HG03135 (cell line): Measurements from ENCODE around the gene MTM1.

Source experiments
- ATAC-seq: cut with Tn5 transposase; IDR thresholded peaks from one replicate; pipeline ENCODE4 v1.9.1; 2021; ENCODE audit warnings: mild to moderate bottlenecking, moderate library complexity; ENCODE audit not compliant: unreplicated experiment

MTM1 gene

DNA sequence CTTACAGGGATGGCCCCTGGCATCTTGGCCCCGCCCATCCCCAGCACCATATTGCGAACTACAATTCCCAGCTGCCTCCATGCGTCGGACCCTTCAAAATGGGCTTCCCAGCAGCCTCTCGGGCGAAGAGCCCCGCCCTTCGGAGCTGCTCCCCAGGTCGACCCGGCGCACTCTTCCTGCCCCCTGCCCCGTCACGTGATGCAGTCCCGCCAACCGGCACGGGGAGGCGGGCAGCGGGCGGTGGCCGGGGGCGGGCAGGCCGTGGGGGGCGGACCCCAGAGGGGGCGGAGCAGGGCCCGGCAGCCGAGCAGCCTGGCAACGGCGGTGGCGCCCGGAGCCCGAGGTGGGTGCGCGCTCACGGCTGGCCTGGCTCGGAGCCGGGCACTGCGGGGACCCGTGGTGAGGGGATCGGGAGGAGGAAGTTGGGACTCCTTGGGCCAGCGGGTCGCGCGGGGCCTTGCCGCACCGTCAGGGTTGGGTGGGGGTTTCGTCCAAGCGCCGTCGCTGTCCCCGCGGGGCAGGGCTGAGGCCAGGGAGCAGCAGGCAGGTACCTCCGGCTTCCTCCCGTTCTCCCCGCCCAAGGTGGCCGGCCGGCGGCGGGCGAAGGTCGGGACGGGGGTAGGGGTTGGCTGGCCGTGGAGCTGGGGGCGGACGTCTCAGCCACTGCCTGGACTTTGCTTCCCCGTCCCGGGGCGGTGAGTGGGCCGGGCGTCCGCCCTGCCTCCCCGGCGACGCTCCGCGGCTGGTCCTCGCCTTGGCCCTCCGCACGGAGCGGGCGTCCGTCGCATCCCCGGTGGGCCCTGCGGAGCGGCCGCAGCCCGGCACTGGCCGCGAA is at the start of gene MTM1:
MTM1 (plus strand) TSS at position 302 of the 835 bp plus-strand sequence. CDS start 23,994 bp downstream, outside the sequence.
- ATAC-seq: peak; percentile 94

DNA sequence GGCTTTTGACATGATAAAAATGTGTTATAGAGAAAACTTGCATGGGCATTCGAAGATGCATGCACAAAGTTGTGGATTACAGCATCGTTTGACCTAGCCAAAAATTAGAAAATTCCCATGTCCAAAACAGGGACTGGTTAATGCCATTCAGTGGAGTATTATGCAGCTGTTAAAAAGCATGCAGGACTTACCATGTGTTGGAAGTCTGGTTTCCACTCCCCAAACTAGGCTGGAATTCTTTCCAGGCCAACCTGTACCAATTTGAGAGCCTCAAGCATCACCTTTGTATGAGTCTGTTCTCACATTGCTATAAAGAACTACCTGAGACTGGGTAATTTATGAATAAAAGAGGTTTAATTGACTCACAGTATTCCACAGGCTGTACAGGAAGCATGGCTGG is 45.9 kb upstream of the MTM1 start:
- ATAC-seq: no peak

DNA sequence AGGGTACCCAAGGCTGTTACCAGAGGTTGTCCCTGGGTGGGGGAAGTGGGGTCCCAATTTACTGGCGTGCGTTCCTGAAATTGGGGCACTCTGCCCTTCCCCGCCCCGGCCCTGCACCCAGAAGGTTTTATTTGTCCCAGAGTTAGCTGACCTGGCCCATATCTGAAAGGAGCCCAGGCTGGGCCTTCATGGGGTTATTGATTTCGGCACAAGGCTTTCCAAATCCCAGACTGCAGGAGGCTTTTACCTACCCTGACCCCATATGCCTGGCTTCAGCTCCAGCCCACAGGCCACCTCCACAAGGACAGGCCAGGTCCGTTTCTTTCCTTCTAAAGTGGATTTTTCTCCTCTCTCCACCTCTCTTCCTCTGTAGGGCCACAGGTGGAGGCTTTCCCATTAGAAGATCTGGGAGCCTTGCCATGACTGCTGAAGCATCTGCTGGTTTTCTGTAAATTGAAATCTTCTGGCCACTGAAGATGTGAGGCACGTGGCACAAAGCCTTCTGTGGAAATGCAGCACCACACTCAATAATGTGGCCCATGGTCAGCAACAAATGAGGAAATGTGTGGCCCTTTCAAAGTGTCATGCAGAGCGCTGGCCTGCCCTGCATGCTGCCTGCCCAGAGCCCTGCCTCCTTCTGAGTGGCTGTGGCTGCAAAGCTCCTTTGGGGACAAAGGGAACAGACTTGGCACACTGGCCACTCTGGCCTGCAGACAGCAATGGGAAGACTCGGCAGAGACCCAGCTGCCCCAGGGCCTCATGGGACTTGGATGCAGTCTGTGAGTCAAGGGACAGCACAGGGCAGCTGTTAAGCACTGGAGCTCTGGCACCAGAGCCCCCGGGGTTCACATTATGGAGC is 43.1 kb upstream of the MTM1 start:
- no peak for ATAC-seq

DNA sequence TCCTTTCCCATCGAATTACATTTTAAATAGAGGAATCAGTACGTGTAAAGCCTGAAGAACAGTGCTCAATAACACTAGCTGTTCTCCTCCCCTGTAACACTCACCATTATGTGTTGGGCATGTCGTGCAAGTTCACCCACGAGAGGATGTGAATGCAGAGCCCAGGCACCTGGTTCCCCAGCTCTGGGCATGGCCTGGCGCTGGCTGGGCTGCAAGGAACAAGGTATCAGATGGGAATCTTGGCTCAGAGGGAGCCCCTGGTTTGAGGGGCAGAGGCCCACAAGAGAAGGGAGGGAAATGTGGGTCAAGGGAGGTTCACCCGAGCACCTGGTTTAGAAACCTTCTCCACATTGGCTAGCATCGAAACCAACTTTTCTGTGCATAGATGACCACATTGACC is 41.7 kb upstream of the MTM1 start:
- ATAC-seq: no peak

DNA sequence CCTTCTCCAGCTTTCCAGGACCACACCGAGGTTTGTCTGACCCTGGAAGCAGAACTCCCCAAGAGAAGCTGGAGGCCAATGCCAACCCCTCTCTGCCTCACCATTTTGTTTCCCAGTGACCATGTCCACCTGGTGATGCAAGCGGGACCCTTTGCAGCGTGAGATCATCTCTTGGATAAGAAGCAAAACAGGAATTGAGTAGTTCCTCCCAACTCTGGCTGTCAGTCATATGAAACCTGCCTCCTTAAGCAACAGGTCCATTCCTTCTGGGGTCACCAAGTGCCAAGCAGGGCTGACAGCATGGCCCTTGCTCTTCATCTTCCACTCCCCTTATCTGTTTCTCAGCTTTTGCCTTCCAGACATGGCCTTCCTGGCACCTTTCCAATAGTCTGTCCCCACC is 41.3 kb upstream of the MTM1 start:
- ATAC-seq: no peak

DNA sequence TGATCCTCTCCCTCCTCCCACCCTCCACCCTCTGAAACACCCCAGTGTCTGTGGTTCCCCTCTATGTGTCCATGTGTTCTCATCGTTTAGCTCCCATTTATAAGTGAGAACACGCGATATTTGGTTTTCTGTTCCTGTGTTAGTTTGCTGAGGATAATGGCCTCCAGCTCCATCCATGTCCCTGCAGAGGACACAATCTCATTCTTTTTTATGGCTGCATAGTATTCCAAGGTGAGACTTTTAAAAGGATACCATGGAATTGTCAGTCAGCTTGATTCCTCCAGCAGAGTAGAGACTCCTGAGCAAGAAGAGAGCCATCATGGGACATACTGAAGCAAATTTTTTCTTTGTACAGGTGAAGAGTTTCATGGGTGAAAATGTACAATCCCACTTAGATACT is 38.8 kb upstream of the MTM1 start:
- no peak for ATAC-seq

DNA sequence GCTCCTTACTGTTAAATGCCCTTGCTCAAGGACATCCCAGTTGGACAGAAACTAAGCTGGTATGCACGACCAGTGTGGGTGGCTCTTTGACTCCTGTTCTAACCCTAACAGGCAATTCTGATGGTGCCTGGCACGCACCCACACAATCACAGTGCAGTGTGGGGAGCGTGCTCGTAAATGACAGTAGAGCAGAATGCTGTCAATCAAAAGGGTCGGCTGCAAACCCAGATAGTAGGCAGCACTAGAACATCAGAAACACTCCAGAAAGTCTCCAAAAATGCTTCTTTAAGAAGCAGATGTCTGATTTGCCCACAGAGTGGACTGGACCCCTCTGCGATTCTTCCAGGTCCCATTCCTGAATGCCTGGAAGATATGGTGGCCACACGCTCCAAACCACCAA is 37.6 kb upstream of the MTM1 start:
- no peak for ATAC-seq

DNA sequence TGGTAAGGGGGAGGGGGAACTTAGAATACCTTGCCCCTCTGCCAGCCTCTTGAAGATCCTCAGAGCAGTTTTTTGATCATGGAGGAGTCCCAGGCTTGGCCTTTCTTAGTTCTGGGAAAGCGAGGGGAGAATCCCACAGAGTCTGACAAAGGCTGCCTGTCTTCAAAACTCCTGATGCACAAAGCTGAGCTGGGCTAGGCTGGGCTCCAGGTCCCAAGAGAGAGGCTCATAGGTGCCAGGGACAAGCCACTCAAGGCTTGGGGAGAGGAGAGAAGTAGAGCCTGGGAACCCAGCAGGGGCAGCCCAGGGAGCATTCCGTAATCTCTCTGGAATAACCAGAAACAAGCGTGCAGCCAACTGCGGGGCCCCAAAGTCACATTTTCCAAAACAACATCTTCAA is 37.0 kb upstream of the MTM1 start:
- ATAC-seq: no peak

DNA sequence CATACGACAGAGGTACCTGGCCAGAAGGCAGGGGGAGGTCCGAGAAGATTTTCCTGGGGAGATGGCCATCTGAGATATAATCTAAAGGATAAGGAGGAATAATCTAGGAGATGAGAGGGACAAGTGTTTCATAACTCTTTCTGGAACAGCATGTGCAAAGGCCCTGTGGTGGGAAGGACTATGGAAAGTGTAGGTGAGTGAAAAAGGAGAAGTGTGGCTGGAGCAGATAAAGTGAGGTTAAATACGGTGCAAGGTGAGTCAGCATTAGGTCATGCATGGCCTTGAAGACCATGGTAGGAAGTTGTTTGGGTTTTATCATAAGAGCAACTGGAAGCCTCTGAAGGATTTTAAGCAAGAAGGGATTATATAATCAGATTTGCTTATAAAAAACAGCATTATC is 34.6 kb upstream of the MTM1 start:
- ATAC-seq: no peak

DNA sequence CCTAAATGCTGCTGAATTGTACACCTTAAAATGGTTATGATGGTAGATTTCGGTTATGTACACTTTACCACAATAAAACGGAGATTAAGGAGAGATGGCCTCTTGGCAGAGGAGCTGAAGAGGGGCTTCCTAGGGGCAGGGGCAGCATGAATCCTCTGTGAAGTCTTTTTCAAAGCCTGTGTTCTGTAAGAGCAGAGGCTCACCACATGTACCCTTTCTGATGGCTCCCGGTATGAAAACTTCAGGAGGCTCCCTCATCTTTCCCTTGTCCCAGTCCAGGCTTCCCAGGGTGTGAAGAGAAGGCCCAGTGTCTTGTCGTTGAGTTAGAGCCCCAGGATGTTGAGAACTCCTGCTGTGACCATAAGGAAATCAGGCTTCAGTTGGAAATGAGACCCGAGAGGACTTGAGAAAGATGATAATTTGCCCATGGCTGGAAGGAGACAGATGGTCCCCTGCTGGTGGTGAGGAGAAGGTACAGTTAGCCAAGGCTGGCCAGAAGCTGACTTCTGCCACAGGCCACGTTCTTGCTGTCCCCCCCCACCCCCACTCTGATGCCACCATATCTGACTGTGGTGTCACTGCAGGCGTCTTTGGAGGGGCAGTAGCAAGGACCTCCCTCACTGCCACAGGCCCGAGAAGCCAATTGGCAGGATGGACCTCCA is 31.8 kb upstream of the MTM1 start:
- ATAC-seq: no peak

DNA sequence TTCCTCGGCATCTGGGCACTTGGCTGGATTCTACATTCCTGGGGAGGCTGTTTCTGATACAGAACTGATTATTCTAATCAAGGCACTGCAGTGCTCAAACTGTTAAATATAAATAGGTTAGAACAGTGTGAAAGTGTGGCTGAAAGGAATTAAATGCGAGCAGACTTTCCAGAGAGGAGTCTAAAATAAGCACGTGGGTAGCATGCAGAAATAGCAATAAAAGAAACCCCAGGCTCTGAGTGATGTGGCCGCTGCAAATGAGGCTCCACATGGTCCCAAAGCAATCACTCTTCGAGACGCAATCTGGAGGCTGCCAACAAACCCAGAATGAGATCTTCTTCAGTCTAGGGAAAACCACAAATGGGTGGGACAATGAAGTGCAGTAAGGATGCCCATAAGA is 30.6 kb upstream of the MTM1 start:
- ATAC-seq: no peak

DNA sequence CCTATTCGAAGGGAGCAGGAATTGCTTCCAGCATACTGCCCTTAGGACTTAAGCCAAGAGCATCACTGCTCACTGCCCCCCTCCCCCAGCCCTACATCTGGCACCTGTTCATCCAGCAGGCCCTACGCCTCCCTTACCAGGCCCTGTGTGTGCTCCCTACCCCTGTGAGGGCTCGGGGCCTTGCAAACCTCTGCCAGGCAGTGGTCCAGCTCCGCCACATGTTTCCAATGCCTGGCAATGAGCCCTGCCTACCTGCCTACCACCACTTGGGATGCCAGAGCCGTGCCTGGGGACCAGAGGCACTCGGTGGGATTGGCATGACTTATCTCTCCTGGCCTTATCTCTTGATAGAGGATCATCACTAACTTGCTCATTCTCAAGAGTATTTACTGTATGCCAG is 27.5 kb upstream of the MTM1 start:
- ATAC-seq: no peak

DNA sequence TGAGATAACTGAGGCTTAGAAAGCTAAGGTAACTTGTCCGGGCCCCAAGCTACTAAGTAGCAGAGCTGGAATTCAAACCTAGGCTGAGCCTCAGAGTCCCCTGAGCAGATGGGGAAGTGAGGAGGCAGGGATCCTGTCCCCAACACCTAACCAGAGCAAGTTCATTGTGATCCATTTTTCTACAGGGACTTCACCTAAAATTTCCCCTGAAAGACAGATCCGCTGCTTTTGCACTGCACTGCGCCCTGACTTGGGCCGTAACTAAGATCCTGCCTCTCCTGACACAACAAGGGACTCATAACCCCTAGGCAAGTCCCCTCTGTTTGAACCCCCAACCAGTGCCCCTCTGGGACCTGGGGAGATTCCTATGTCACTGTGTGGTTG is 25.6 kb upstream of the MTM1 start:
- peak; percentile 21 for ATAC-seq

DNA sequence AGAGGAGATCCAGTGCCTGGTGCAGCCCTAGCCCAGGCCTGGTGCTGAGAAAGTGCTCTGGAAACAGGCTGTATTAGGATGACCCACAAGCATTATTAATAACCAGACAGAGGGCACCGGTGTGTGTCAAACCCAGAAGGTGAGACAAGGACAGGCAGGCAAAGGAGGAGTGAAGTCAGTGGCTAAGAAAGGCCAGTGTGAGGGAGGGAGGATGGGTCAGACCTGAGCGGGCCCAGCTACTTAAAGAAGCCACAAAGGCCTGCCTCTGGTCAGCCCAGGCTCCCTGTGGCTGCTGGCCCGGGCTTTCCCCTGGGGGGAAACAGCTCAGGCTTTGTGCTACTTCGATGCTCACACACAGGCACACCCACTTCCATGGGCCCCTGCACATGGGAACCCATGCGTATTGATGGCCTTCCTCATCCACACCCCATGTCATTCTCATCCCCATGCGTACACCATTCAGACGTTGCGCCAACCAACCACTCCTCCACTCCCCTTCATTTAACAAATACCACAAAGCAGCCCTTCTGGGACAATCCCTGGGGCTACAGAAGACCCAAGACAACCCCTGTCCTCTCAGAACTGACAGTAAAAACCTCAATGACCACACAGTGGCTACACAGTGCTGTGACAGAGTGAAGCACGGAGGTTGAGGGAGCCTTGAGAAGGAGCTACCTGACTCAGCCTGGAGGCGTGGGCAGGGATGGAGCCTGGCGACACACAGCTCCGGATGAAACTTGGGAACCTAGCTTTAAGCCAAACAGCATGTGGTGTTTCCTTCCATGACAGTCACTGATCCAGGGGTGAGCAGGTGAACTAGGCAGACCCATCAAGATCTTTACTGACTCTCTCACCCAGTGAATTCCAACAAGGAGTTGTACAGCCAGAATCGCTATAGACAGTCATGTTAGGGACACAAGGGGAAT is 24.9 kb upstream of the MTM1 start:
- ATAC-seq: peak; percentile 45

DNA sequence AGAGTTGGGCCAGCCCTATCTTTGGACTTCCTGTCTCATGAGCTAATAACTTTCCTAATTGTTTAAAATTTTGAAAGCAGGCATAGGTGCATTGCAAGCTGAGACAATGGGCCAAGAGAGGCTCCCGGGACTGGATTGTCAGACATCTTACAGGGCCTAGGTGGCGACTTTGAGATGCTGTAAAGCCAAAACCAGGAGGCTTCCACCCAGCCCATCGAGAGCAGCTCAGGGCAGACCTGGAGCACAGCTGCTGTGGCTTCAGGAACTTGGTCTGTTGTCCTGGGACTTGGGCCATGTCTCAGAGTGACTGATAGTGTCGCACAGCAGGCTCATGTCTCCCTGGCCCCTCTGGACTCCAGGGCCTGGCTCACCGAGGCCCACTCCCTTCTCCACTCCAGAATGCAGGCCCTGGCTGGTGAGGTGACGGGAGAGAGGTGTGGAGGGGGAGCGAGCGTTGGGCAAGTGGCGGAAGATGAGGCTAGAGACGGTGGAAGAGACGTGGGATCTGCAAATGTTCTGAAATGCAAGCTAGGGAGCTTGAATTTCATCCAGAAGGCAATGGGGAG is 24.1 kb upstream of the MTM1 start:
- ATAC-seq: no peak

DNA sequence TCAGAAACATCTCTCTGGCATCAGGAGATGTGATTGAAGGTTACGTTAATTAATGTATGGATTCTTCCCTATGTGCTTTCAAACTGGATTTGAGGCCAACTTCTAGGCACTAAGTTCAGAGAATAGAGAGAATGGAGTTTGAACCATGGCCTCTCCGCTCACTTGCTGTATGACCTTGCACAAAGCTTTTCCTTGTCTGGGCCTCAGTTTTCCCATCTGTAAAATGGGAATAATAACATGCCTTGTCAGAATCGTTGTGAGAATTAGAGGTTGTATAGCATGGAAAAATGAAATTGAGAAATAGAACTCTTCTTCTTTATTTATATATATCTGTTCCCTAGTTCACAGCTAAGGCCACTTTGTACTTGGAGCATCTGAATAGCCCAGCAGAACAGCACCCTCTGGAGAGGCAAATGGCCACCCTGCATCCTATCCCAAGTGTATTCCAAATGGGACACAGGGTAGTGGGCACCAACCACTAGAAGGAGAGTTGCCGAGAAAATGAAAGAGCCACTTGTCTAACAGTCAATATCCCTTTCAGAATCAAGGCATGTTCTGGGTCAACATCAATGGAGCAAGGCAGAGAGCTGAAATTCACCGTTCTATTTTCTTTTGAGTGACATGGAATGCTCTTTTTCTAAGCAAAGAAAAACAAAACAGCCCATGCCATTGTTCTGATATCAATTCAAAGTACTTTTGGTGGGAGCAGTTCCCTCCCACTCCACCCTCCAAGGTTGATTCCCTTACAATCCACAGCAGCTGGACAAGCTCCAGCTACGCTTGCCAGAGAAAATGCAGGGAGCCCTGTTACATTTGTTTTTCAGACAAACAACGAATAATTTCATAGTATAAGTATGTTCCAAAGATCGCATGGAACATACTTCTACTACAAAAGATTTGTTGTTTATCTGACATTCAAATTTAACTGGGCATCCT is 23.3 kb upstream of the MTM1 start:
- ATAC-seq: no peak

DNA sequence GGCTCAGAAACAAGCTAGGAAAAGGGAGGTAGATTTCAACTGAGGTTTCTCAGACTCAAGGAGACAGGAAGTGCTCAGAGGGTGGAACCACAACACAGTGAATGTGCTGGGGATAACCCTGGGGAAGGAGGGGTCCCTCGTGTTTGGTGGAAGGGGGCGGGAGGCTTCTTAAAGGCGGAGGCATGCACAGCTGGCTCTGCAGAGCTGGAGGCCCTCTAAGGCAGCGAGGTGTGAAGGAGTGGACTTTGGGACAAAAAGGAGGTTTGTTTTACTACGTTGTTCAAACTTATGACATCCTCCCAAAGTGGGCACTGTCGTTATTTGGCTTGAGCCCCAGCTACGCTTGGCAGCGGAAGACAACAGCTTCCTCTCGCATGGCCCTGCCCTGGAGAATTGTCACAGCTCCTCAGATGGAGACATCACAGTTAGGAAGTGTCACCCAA is 21.7 kb upstream of the MTM1 start:
- no peak for ATAC-seq

DNA sequence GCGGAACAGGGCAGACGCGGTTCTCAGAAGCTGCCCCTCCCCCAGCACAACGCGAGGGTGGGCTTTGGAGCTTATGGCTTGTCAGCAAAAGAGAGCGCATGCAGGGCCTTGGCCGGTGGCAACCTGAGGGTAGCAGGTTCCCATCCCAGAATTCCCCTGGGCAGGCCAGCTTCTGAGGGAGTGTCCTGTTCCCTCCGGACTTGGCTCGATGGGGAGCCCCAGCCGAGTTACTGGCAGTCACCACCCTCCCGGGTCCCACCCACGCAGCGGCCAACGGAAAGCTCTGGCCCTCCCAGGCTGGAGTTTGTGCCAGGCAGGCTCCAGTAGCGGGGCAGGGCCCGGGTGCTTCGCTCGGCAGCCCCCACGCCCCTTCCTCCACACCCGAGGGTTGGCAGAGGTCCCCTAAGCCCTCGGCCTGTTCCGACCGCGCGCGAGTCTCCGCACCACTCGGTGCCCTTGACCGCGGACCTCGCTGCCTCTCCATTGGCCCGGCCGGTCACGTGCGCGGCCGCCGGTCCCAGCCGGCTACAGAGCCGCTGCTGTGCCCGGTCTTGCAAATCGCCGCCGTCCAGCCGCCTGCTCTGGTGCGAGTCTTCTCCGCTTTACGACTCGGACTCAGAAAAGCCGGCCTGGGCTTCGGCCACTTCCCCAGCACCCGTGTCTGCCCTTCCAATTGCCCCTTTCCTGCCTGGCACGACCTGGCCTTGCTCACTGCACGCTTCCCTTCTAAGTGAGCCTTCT is 20.9 kb upstream of the MTM1 start:
- ATAC-seq: peak; percentile 56
